HG02840 (cell line): ENCODE results near the gene SERPINH1.

Experiments
- ATAC-seq: cut with Tn5 transposase; IDR thresholded peaks from one replicate; pipeline ENCODE4 v1.9.1; 2021; ENCODE audit warnings: mild to moderate bottlenecking, moderate library complexity, moderate number of reproducible peaks; ENCODE audit not compliant: unreplicated experiment, low FRiP score

Gene SERPINH1

DNA sequence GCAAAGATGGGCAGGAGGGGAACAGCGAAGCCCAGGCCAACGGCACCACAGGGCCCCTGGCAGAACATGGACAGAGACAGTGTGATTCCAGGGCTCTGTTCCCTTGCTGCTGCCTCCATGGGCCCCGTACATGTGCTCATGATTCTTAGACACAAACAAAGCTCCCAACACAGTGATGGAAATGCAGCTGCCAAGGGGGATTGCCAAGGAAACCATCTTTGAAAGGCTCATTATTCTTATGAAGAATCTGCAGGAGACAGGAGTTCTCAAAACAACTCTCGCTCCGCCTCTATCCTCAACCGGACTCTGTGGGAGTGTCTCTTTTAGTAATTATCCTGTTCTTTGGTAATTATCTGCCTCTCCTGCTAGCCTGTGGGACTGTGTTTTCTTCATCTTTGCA lies 32.2 kb downstream of the SERPINH1 start:
- no peak for ATAC-seq

DNA sequence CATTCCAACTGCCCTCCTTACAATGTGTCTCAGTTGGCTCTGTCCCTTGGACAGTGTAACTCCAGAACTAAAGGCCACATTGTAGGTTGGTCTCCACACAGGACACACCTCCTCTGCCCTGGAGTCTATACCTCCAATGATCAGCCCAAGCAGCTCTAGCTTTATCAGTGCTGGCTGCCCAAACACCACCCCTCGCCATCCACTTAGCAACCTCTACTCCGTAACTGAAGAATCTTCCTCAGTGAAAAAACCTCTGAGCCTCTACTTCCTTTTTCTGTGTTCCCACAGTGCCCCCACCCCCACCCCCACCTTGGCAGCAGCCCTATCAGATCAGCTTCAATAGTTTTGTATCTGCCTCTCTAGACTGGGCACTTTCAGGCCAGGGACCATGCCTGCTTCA lies 33.4 kb downstream of the SERPINH1 start:
- ATAC-seq = no peak

DNA sequence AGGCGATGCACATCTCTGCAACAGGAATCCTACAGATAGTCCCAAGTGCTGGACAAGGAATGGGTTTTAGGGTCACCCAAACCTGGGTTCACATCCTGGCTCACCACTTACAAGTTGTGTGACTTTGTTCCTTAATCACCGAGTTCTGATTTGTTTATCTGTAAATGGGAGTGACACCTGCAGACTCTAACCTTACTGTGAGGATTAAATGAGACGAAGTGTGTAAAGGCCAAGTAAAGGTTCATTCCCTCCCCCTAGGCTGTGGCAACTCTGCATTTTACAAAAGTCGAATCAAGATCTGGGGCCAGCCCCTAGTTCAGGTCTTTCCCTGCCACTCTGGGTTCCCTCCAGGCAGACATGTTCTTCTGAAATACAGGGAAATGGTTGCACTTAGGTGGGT lies 34.9 kb downstream of the SERPINH1 start:
- ATAC-seq = no peak

DNA sequence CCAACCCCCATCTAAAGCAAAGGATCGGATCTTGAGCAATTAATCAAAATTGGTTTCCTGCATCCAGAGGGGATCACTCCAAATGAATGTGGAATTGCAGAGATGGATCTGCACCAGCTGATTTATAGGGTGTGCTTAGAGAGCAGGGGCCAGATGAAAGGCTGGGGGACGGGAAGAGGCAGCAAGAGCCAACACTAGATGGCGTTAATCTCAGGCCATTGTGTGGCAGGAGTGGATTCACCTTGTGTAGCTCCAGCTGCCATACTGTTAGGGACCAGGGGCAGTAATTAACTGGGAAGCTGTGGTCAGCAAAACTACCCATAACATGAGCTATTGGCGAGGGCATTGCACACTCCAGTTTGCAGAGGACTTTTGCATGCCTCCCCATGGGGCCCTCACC lies 35.6 kb downstream of the SERPINH1 start:
- no peak for ATAC-seq

DNA sequence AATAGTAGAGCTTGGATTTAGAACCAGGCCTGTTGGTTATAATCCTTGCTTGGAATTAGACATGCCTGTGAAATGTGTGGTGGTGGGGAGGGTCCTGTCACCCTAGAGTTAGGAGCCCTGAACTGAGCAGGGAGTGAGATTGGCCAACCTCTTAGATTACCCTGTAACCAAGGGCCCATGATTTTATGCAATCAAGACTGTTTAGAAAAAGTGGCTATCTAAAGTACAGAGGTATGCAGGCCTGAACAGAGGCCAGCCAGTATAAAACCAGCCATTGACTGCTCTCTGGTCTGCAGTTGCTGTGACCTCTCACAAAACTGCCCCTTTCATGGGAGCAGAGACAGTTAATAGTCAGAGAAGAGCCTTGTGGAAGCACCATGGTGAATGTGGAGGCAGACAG lies 36.2 kb downstream of the SERPINH1 start:
- ATAC-seq = no peak

DNA sequence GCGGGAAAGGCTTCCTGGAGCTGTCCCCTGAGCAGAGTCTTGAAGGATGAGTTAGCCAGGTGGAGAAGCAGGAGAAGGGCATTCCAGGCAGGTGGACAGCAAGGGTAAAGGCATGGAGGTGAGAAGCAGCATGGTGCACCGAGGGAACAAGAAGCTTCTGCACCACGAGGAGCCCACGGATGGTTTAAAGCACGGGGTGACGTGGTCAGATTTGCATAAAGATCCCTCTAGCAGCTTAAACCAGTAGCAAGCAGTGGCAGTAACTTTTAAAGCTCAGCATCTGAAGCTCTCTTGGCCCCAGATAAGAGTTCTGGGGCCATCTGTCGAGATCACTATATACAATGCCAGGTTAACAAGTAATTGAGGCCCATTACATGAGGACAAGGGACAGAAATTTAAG lies 36.8 kb downstream of the SERPINH1 start:
- no peak for ATAC-seq

DNA sequence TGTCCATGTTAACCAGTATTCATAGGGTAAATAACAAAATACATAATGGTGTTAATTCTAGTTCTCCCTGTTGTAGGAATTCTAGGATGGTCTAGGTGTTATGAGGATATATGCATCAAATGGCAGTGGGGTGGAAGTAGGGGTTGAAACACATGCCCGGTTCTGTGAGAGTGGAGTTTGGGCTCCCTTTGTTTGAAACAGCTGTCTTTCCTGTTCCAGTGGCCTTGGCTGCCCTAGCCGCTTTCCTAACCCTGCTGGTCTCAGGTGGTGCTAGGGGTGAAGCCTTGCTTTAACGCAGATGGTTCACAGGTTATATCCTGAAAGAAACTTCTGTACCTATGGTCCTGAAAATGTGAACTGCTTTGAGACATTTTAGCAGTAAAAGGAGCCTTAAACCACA lies 38.3 kb downstream of the SERPINH1 start:
- ATAC-seq = no peak

DNA sequence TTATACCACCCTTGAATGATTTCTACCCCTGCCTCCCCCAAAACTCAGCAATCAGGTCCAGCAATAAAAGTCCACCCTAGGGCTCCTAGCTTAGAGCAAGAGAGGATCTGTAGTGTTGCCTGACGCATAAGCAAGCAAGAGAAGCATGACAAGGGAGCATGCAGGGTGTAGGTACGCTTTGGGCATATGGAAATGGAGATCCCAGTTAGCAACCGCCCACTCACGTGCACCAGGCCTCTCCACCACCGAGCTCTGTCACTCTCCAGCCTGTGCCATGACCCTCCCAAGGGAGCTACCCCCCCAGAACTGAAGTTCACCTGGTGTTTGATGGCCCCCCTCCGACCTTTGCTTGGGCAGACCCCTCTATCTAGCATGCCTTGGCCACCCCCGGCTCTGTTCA lies 39.4 kb downstream of the SERPINH1 start:
- no peak for ATAC-seq

DNA sequence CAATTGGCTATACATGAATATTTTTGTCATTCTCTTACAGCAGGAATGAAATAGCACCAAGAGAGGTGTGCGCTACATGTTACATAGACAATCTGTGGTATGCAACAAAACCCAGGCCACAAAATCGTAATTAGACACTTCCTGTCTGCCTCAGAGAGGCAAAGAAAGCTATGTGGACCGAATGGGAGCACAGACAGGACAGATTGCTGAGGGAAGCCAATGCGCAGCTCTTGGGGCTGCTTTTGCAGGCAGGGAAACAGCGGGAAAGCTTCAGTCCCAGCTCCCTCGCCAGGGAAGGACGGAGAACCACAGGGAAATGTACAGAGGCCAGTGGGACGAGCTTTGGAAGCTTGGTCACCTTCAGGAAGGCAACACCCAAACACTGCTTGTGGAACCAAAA lies 40.9 kb downstream of the SERPINH1 start:
- ATAC-seq = no peak

DNA sequence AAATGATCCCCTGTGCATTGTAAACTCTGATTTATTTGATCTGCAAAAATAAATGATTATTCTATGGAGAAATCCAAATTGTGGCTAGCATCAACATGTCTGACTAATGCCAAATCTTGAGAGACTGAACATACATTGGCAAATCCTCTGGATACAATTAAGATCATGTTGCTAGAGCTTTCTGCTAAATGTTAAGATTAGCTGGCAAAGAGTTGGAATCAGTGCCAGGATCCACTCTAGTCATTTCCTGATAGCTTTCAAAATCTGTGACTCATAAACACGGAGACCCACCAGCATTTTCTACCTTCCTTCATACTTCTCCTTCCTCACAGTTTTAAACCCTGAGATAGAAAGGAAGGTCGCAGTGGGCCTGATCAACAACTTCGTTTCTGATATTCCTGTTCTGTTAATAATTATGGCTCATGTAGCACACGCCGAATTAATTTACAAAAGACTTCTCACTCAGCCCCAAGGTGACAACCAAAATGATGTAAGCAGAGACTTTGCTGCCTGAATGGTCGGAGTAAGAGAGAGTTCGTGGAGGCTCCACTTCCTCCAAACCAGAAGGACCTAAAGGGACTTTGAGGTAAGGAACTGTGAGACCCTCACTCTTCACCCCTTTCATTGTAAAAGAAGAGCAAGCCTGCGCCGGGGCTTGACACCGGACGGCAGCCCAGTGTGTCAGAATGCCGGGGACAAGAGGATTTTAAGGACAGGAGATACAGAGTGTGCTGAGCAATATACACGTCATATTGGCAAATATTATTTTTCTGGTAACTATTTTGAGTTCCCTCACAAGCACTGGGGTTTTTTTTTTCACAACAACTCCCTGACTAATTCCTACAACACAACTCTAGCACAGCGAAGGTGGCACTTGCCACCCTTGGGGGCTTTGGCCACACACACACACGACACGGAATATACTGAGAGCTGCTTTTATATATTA lies 42.0 kb downstream of the SERPINH1 start:
- no peak for ATAC-seq

DNA sequence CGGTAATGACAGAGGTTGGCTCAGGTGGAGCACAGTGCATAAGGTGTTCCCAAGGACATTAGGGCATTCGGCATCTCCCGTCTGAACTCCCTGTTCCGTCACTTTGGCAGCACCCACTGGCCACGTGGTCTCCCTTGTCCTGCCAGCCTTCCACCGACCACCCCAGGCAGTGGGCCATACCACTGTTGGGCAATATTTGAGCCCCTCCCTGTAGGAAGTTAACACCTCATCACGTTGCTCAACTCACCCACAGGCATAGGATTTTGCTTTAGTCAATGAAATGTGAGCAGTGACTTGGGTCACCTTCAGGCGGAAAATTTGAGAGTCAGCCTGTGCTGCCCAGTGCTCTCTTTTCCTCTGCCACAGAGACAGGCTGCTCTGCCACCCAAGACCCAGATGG lies 44.0 kb downstream of the SERPINH1 start:
- ATAC-seq = no peak

DNA sequence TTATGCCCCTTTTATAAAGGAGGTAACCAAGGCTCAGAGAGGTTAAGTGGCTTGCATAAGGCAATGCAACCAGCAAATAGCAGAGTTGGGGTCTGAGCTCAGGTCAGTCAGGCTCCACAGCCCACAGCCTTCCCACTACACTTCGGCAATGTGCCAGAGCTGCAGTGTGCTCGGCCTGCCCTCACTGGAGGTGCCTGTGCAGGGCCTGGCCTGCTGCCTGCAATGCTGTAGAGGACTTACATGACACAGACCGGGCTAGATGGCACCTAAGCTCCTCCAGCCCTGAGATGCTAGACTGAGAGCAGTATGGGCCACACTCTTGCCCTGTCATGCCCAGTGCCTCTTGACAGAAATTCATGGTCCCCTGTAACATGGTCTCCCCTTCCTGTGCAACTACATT lies 49.8 kb downstream of the SERPINH1 start:
- no peak for ATAC-seq

DNA sequence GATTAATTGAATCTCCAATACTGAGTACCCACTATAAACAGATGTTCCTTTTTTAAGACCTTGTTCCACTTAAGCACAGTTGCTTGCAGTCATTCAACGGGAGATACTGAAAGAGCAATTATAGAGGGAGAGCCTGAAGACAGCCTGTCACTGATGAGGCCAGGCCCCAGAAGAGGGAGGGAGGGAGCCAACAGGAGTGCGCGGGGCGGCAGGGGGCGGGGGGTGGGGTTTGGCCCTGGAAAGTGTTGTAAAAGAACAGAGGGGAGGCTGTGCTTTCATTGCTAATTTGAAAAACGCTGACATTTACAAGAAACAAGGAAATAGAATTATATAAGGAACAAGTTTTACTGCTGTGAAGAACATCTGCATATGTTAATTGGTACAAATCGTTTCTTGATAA lies 53.7 kb downstream of the SERPINH1 start:
- ATAC-seq = no peak

DNA sequence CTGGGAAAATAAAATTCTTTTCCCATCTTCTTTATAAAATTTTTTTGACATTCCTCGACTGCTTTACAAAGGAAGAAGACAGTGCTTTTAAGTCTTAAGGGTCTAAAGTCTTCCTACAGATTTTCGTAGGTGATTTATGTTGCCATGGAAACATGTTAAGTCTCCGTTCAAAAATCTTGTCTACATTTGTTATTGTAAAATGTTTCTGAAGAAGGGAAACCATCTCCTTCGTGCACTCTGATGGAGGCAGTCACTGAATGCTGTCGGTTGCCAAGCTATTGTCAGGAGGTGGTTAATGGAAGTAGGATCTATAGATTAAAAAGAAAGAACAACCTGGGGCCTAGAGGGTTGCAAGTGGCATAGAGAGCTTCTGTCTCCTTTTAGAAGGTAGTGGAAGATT lies 54.2 kb downstream of the SERPINH1 start:
- no peak for ATAC-seq
